HFFc6 (cell line): ENCODE measurements around the gene BAZ1B. TPM values are rescaled to one million over a fixed set of nuclear protein-coding genes. Genes with fewer than 3 reads are reported as not detected.
"Not testable (repeated sequence)": the region's sequence is repeated elsewhere in the genome, so short reads cannot be mapped to it uniquely, and the experiment has no call there.

Experiments
- DNase-seq: peaks from one replicate; pipeline ENCODE4 v3.0.0-alpha.2; 2018
- H3K27ac Mint-ChIP-seq: 2 replicates; pipeline ENCODE4 v1.8.0; 2020; ENCODE audit warnings: mild to moderate bottlenecking, mixed read lengths
- H3K27me3 Mint-ChIP-seq: 2 replicates; pipeline ENCODE4 v1.8.0; 2021; ENCODE audit warnings: mild to moderate bottlenecking, moderate library complexity, mixed read lengths; ENCODE audit not compliant: insufficient read depth
- H3K36me3 Mint-ChIP-seq: 2 replicates; pipeline ENCODE4 v1.8.0; 2021; ENCODE audit warnings: low read depth, mixed read lengths
- H3K4me1 Mint-ChIP-seq: 2 replicates; pipeline ENCODE4 v1.8.0; 2020; ENCODE audit warnings: low read depth, mixed read lengths
- H3K4me3 Mint-ChIP-seq: 2 replicates; pipeline ENCODE4 v1.8.0; 2020; ENCODE audit warnings: mild to moderate bottlenecking, moderate library complexity, mixed read lengths
- H3K9me3 Mint-ChIP-seq: 2 replicates; pipeline ENCODE4 v1.8.0; 2020; ENCODE audit warnings: mild to moderate bottlenecking, mixed read lengths
- total RNA-seq, 6 experiments: library from RNA; stranded (reverse); fragmentation: NEBNext Ultra II Directional; extraction: Animal tissue kit (Norgen Biotek cat#: 25700); gene quantifications; 2 replicates in 1 of 6; 3 replicates in 5 of 6; pipeline ENCODE4 v1.2.3, GENCODE V29; 2021
- TF ChIP-seq, protein P1 (sequence below): fragments of 200-600 bp; sonication (generic); IDR thresholded peaks from 2 replicates; pipeline ENCODE4 v1.5.0; 2021; ENCODE audit warnings: antibody characterized with exemption, mild to moderate bottlenecking

The BAZ1B gene
- total RNA-seq, 6 experiments from 2014 or later = 54.0 to 66.5 (median 63.8) TPM

DNA sequence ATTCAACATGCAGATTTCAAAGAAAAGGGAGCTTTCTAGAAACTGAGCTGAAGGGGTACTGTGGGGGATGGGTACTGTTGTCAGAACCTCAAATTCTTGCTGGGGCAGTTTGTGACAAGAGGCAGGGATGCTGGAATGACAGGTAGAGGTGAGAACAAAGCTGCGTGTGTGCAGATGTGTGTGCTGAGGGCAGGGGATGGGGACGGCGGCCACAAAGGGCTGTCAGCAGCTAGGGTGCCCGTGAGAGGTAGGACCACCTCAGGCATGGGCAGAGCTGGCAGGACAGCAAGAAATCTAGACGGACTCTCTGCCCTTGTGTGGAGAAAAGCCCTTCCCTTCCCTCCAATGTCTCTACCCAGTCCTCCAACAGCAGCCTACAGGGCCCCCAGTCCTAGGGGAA lies 14.4 kb upstream of the BAZ1B start:
- no peaks in the 10 kb centered on the region for H3K9me3 Mint-ChIP-seq
- H3K4me3 Mint-ChIP-seq = no peak overlapping the region
- H3K27me3 Mint-ChIP-seq = peaks cover 1% of the 10 kb centered on the region; the same call in 1 of the 2 replicates
- no peaks in the 10 kb centered on the region for H3K4me1 Mint-ChIP-seq
- peaks cover 14% of the 10 kb centered on the region for H3K36me3 Mint-ChIP-seq
- no peak for DNase-seq
- no peak overlapping the region for H3K27ac Mint-ChIP-seq
- TF ChIP-seq, protein P1, sequence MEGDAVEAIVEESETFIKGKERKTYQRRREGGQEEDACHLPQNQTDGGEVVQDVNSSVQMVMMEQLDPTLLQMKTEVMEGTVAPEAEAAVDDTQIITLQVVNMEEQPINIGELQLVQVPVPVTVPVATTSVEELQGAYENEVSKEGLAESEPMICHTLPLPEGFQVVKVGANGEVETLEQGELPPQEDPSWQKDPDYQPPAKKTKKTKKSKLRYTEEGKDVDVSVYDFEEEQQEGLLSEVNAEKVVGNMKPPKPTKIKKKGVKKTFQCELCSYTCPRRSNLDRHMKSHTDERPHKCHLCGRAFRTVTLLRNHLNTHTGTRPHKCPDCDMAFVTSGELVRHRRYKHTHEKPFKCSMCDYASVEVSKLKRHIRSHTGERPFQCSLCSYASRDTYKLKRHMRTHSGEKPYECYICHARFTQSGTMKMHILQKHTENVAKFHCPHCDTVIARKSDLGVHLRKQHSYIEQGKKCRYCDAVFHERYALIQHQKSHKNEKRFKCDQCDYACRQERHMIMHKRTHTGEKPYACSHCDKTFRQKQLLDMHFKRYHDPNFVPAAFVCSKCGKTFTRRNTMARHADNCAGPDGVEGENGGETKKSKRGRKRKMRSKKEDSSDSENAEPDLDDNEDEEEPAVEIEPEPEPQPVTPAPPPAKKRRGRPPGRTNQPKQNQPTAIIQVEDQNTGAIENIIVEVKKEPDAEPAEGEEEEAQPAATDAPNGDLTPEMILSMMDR = no peak

DNA sequence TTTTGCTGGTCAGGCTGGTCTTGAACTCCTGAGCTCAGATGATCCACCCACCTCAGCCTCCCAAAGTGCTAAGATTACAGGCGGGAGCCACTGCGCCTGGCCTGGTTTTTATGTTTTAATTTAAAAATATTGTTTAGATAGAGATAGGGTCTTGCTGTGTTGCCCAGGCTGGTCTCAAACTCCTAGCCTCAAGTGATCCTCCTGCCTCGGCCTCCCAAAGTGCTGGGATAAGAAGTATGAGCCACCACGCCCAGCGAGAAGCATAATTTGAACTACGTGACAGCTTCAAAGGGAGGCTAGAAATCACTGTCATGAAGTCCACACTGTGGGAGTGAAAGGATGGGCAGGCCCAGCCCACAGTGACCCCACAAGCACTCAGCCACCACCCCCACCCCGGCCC lies 13.8 kb upstream of the BAZ1B start:
- not testable (repeated sequence) for H3K27me3 Mint-ChIP-seq, H3K27ac Mint-ChIP-seq, H3K4me3 Mint-ChIP-seq, DNase-seq, H3K9me3 Mint-ChIP-seq, H3K4me1 Mint-ChIP-seq, H3K36me3 Mint-ChIP-seq

DNA sequence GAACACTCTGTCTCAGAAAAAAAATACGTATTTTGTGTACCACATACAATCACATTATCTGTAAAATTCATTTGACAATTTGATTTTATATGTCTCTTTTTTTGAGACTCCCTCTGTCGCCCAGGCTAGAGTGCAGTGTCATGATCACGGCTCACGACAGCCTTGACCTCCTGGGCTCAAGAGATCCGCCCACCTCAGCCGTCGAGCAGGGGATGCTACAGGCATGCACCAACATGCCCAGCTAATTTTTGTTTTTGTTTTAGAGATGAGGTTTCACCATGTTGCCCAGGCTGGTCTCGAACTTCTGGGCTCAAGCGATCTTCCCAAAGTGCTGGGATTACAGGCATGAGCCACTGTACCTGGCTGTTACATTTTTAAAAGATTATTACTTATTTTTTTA lies 11.6 kb upstream of the BAZ1B start:
- Mint-ChIP-seq H3K27me3 (peaks cover 1% of the 10 kb centered on the region; the same call in 1 of the 2 replicates), H3K9me3 (no peaks in the 10 kb centered on the region), H3K4me1 (no peaks in the 10 kb centered on the region), H3K36me3 (peaks cover 10% of the 10 kb centered on the region), H3K4me3 (no peak overlapping the region), H3K27ac (no peak overlapping the region)
- TF ChIP-seq, protein P1 = no peak
- DNase-seq = no peak

DNA sequence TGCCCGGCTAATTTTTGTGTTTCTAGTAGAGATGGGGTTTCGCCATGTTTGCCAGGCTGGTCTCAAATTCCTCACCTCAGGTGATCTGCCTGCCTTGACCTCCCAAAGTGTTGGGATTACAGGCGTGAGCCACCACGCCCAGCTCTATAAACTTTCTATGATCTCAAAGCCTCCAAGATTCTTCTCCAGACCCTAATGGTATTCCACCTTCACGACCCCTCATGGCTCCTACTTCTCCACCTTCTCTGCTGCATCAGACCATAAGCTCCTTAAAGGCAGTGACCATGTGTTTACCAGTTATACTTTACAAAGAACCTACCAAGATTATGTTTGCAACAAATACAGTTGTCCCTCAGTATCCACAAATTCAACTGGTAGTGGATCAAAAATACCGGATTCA lies 10.1 kb upstream of the BAZ1B start:
- Mint-ChIP-seq H3K4me3 (no peak overlapping the region), H3K27ac (no peak overlapping the region), H3K36me3 (peaks cover 10% of the 10 kb centered on the region), H3K9me3 (no peaks in the 10 kb centered on the region), H3K27me3 (no peaks in the 10 kb centered on the region; the same call in none of the 2 replicates), H3K4me1 (peaks cover 6% of the 10 kb centered on the region)
- TF ChIP-seq, protein P1 = no peak
- no peak for DNase-seq

DNA sequence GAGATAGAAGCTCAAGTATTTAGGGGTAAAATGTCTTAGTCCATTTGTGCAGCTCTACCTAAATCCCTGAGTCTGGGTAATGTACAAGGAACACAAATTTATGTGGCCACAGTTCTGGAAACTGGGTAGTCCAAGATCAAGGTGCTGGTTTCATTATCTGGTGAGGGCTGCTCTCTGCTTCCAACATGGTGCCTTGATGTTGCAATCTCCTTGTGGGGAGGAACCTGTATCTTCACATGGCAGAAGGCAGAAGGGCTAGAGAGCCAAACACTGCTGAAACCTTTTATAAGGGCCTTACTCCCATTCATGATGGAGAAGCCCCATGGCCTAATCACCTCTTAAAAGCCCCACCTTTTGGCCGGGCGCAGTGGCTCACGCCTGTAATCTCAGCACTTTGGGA lies 8.7 kb upstream of the BAZ1B start:
- TF ChIP-seq, protein P1 = no peak
- Mint-ChIP-seq H3K27ac (no peak overlapping the region), H3K36me3 (peaks cover 5% of the 10 kb centered on the region; the same call in 1 of the 2 replicates), H3K4me1 (peaks cover 11% of the 10 kb centered on the region), H3K9me3 (no peaks in the 10 kb centered on the region), H3K27me3 (no peaks in the 10 kb centered on the region; the same call in none of the 2 replicates), H3K4me3 (no peak overlapping the region)
- DNase-seq = no peak

DNA sequence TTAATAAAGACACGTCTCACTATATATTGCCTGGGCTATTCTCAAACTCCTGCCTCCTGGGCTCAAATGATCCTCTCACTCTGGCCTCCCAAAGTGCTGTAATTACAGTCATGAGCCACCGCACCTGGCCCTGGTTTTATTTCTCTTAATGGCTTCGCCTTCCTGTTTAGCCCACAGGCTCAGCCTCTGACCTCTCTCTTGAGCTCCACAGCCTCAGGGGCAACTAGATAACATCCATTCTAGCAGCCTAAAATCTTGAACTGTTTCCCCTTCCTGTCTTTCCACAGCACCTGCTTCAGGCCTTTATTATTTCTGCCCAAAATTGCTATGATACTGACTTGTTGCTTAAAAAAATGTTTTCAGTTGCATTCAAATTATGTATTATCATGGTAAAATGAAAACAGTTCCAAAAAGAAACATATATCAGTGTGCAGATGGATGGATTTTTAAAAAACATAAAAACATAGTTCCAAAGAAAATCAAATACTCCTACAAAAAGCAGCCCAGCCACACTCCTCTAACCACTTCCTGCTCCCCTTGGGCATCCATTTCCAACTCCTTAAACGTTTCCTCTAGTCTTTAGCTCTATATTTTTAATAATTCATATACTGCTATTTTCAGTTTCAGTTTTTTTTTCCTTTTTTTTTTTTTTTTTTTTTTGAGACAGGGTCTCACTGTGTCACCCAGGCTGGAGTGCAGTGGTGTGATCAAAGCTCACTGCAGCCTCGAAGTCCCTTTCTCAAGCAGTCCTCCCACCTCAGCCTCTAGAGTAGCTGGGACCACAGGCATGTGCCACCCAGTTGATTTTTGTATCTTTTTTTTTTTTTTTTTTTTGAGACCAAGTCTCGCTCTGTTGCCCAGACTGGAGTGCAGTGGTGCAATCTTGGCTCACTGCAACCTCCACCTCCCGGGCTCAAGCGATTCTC lies 5.1 kb upstream of the BAZ1B start:
- no peak overlapping the region for H3K4me3 Mint-ChIP-seq
- peaks cover 1% of the 10 kb centered on the region; the same call in 1 of the 2 replicates for H3K36me3 Mint-ChIP-seq
- no peaks in the 10 kb centered on the region for H3K9me3 Mint-ChIP-seq
- H3K4me1 Mint-ChIP-seq = peaks cover 11% of the 10 kb centered on the region
- H3K27me3 Mint-ChIP-seq = peaks cover 2% of the 10 kb centered on the region
- DNase-seq = no peak
- TF ChIP-seq, protein P1 = no peak
- peak overlapping the region; percentile 30; the same call in 1 of the 2 replicates for H3K27ac Mint-ChIP-seq

DNA sequence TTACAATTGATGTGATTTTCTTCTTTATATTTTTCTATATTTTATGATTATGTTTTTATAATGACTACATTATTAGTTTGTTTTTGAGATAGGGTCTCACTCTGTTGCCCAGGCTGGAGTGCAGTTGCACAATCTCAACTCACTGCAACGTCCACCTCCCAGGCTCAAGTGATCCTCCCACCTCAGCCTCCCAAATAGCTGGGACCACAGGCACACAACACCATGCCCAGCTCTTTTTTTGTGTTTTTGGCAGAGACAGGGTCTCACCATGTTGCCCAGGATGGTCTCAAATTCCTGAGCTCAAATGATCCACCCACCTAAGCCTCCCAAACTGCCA lies 4.0 kb upstream of the BAZ1B start:
- not testable (repeated sequence) for H3K4me3 Mint-ChIP-seq, H3K36me3 Mint-ChIP-seq, H3K27me3 Mint-ChIP-seq, H3K9me3 Mint-ChIP-seq, DNase-seq, H3K27ac Mint-ChIP-seq
- H3K4me1 Mint-ChIP-seq = peaks cover 11% of the 10 kb centered on the region
